ENCODE data around the gene DCDC2C.

The DCDC2C gene

DNA sequence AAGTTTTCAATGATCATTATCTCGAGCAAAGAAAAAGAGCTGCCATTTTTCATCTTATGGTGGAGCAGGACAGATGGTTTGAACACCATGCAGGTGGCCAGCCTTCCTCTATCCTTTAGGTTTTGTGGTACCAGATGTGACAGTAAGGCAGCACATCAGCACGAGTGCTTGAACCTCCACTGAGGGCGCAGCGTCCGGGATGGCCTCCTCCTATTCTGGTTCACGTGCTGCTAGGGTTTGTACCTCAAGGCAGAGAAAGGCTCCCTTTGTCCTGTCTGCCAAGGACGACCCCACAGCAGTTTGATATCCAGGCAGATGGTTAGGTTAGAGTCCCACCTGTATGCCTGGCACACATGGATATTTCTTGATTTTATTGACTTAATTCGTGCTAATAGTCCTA, 50.2 kb downstream of the DCDC2C start:
- Histone ChIP-seq H3K27ac (ENCODE audit: low read length) (no peak overlapping the region), H3K9me3 (ENCODE audit: insufficient read depth, low read length, severe bottlenecking) (peaks cover 3% of the 10 kb centered on the region), H4K20me1 (ENCODE audit: insufficient read depth, low read length) (no peaks in the 10 kb centered on the region), H3K36me3 (ENCODE audit: insufficient read depth, low read length) (no peaks in the 10 kb centered on the region), H3K79me2 (ENCODE audit: insufficient read depth, low read length) (no peaks in the 10 kb centered on the region), H3K4me1 (ENCODE audit: insufficient read depth, low read length) (no peaks in the 10 kb centered on the region), H3K9ac (ENCODE audit: low read depth, low read length) (no peak overlapping the region), H3K4me3 (ENCODE audit: low read depth in 1 of 2, low read length in 2 of 2) (no peak overlapping the region), H3K4me2 (ENCODE audit: insufficient read depth, low read length) (no peak overlapping the region), H3K27me3 (ENCODE audit: insufficient read depth, low read length, poor library complexity) (peaks cover 6% of the 10 kb centered on the region), H2AFZ (ENCODE audit: low read depth, low read length) (no peak overlapping the region)
- DNase-seq = no peak
- ATAC-seq (ENCODE audit: insufficient read depth, low read depth) = no peak
- TF ChIP-seq, protein P1, sequence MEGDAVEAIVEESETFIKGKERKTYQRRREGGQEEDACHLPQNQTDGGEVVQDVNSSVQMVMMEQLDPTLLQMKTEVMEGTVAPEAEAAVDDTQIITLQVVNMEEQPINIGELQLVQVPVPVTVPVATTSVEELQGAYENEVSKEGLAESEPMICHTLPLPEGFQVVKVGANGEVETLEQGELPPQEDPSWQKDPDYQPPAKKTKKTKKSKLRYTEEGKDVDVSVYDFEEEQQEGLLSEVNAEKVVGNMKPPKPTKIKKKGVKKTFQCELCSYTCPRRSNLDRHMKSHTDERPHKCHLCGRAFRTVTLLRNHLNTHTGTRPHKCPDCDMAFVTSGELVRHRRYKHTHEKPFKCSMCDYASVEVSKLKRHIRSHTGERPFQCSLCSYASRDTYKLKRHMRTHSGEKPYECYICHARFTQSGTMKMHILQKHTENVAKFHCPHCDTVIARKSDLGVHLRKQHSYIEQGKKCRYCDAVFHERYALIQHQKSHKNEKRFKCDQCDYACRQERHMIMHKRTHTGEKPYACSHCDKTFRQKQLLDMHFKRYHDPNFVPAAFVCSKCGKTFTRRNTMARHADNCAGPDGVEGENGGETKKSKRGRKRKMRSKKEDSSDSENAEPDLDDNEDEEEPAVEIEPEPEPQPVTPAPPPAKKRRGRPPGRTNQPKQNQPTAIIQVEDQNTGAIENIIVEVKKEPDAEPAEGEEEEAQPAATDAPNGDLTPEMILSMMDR (IDR thresholded peaks at IDR 0.05; ENCODE audit: borderline replicate concordance, extremely low read depth, low read length, poor library complexity, severe bottlenecking) = no peak
- TF ChIP-seq EZH2 (IDR thresholded peaks at IDR 0.05; ENCODE audit: borderline replicate concordance, low read depth, low read length, severe bottlenecking) = no peak

DNA sequence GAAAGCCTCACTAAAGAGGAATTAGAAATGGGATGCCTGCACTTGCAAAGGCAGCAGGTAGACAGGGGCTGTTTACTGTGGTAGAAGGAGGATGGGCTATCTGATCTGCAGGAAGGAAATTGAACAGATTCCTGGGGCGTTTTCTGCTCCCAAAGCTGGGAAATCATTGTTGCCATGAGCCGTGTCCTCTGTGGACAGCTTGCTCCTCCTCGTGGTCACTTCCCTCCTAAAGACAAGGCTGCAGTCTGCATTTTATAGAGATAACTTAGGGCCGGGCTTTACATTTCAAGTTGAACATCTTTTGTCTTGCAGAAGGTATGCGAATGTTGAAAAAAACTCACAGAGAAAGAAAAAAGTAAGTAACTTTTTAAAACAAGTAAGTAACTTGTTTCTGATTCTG, 50.9 kb downstream of the DCDC2C start:
- H3K4me2 ChIP-seq (ENCODE audit: insufficient read depth, low read length) = no peak overlapping the region
- no peak for DNase-seq
- no peak for TF ChIP-seq EZH2 (IDR thresholded peaks at IDR 0.05; ENCODE audit: borderline replicate concordance, low read depth, low read length, severe bottlenecking)
- TF ChIP-seq, protein P1 (IDR thresholded peaks at IDR 0.05; ENCODE audit: borderline replicate concordance, extremely low read depth, low read length, poor library complexity, severe bottlenecking) = no peak
- H3K9me3 ChIP-seq (ENCODE audit: insufficient read depth, low read length, severe bottlenecking) = peaks cover 3% of the 10 kb centered on the region
- no peak overlapping the region for H2AFZ ChIP-seq (ENCODE audit: low read depth, low read length)
- ATAC-seq (ENCODE audit: insufficient read depth, low read depth) = no peak
- no peak overlapping the region for H3K9ac ChIP-seq (ENCODE audit: low read depth, low read length)
- no peaks in the 10 kb centered on the region for H3K36me3 ChIP-seq (ENCODE audit: insufficient read depth, low read length)
- no peaks in the 10 kb centered on the region for H3K79me2 ChIP-seq (ENCODE audit: insufficient read depth, low read length)
- H3K27me3 ChIP-seq (ENCODE audit: insufficient read depth, low read length, poor library complexity) = peaks cover 5% of the 10 kb centered on the region
- no peaks in the 10 kb centered on the region for H4K20me1 ChIP-seq (ENCODE audit: insufficient read depth, low read length)
- H3K27ac ChIP-seq (ENCODE audit: low read length) = no peak overlapping the region
- H3K4me1 ChIP-seq (ENCODE audit: insufficient read depth, low read length) = no peaks in the 10 kb centered on the region
- no peak overlapping the region for H3K4me3 ChIP-seq (ENCODE audit: low read depth in 1 of 2, low read length in 2 of 2)

DNA sequence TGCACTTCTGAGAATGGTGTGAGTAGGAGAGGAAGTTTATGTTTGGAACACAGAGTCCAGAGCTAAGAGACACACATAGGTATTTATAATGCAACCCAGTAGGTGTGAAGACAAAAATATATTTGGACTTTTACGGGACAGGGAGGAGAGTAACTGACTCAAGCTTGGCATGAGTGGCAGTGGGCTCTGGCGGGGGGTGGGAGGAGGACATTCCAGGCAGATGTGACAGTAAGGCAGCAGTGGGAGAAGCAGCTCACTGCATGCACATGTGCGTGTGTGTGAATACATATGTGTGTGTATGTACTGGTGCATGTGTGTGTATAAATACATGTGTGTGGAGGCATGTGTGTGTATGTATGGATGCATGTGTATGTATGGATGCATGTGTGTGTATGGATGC, 51.4 kb downstream of the DCDC2C start:
- no peaks in the 10 kb centered on the region for H3K27me3 ChIP-seq (ENCODE audit: insufficient read depth, low read length, poor library complexity)
- H3K9ac ChIP-seq (ENCODE audit: low read depth, low read length) = no peak overlapping the region
- H3K27ac ChIP-seq (ENCODE audit: low read length) = no peak overlapping the region
- H2AFZ ChIP-seq (ENCODE audit: low read depth, low read length) = no peak overlapping the region
- peaks cover 3% of the 10 kb centered on the region for H3K9me3 ChIP-seq (ENCODE audit: insufficient read depth, low read length, severe bottlenecking)
- no peak overlapping the region for H3K4me3 ChIP-seq (ENCODE audit: low read depth in 1 of 2, low read length in 2 of 2)
- ATAC-seq (ENCODE audit: insufficient read depth, low read depth) (no peak), DNase-seq (no peak)
- H3K36me3 ChIP-seq (ENCODE audit: insufficient read depth, low read length) = no peaks in the 10 kb centered on the region
- no peak for TF ChIP-seq EZH2 (IDR thresholded peaks at IDR 0.05; ENCODE audit: borderline replicate concordance, low read depth, low read length, severe bottlenecking)
- TF ChIP-seq, protein P1 (IDR thresholded peaks at IDR 0.05; ENCODE audit: borderline replicate concordance, extremely low read depth, low read length, poor library complexity, severe bottlenecking) = no peak
- H3K4me1 ChIP-seq (ENCODE audit: insufficient read depth, low read length) = no peaks in the 10 kb centered on the region
- no peaks in the 10 kb centered on the region for H4K20me1 ChIP-seq (ENCODE audit: insufficient read depth, low read length)
- no peak overlapping the region for H3K4me2 ChIP-seq (ENCODE audit: insufficient read depth, low read length)
- no peaks in the 10 kb centered on the region for H3K79me2 ChIP-seq (ENCODE audit: insufficient read depth, low read length)

DNA sequence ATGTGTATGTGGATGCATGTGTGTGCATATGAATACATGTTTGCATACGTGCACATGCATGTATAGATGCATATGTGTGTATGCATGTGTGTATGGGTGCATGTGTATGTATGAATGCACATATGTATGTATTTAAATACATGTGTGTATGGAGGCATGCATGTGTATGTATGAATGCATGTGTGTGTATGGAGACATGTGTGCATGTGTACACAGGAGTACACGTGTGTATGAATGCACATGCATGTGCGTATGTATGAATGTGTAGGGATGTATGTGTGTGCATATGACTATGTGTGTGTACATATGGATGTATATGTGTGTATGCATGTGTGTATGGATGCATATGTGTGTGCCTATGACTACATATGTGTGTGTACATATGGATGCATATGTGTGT, 51.9 kb downstream of the DCDC2C start:
- H4K20me1 ChIP-seq (ENCODE audit: insufficient read depth, low read length) = no peaks in the 10 kb centered on the region
- H3K27ac ChIP-seq (ENCODE audit: low read length) = no peak overlapping the region
- H3K27me3 ChIP-seq (ENCODE audit: insufficient read depth, low read length, poor library complexity) = no peaks in the 10 kb centered on the region
- no peak overlapping the region for H3K4me3 ChIP-seq (ENCODE audit: low read depth in 1 of 2, low read length in 2 of 2)
- no peaks in the 10 kb centered on the region for H3K36me3 ChIP-seq (ENCODE audit: insufficient read depth, low read length)
- DNase-seq (no peak), ATAC-seq (ENCODE audit: insufficient read depth, low read depth) (no peak)
- H3K9me3 ChIP-seq (ENCODE audit: insufficient read depth, low read length, severe bottlenecking) = peaks cover 3% of the 10 kb centered on the region
- H3K79me2 ChIP-seq (ENCODE audit: insufficient read depth, low read length) = no peaks in the 10 kb centered on the region
- no peaks in the 10 kb centered on the region for H3K4me1 ChIP-seq (ENCODE audit: insufficient read depth, low read length)
- H3K9ac ChIP-seq (ENCODE audit: low read depth, low read length) = no peak overlapping the region
- no peak overlapping the region for H2AFZ ChIP-seq (ENCODE audit: low read depth, low read length)
- H3K4me2 ChIP-seq (ENCODE audit: insufficient read depth, low read length) = no peak overlapping the region
- TF ChIP-seq, protein P1 (IDR thresholded peaks at IDR 0.05; ENCODE audit: borderline replicate concordance, extremely low read depth, low read length, poor library complexity, severe bottlenecking) = no peak
- no peak for TF ChIP-seq EZH2 (IDR thresholded peaks at IDR 0.05; ENCODE audit: borderline replicate concordance, low read depth, low read length, severe bottlenecking)
